ENCODE measurements around the gene CHTF8.
"Not testable (repeated sequence)": the region's sequence is repeated elsewhere in the genome, so short reads cannot be mapped to it uniquely, and the experiment has no call there.

CHTF8 gene

DNA sequence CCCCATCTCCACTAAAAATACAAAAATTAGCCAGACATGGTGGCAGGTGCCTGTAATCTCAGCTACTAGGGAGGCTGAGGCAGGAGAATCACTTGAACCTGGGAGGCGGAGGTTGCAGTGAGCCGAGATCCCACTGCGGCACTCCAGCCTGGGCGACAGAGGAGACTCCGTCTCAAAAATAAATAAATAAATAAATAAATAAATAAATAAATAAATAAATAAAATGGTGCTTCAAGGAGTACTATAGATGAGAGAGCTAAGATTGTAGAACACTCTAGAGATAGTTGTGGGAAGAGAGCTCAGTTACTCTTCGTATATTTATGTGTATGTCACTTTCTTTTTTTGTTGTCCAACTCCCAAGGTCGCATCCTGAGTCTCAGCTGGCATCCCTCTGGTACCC, 7.1 kb upstream of the CHTF8 start:
- in situ Hi-C loops (cut with MboI; ENCODE audit: low sequenced_read_pairs): not testable (repeated sequence)

DNA sequence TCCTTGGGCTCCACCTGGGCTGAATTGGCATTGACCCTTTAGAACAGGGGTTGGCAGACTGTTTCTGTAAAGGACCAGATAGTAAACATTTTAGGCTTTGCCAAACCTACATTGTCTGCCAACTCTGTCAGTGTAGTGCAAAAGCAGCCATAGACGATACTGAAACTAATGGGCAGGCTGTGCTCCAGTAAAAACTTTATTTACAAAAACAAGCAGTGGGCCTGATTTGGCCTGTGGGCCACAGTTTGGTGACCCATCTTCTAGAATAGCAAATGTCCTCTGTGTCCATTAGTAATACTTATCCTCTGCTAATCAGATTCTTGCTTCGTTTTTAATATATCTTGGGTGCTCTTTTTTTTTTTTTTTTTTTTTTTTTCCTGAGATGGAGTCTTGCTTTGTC, 6.2 kb upstream of the CHTF8 start:
- in situ Hi-C loops (cut with MboI; ENCODE audit: low sequenced_read_pairs): no loop called here

DNA sequence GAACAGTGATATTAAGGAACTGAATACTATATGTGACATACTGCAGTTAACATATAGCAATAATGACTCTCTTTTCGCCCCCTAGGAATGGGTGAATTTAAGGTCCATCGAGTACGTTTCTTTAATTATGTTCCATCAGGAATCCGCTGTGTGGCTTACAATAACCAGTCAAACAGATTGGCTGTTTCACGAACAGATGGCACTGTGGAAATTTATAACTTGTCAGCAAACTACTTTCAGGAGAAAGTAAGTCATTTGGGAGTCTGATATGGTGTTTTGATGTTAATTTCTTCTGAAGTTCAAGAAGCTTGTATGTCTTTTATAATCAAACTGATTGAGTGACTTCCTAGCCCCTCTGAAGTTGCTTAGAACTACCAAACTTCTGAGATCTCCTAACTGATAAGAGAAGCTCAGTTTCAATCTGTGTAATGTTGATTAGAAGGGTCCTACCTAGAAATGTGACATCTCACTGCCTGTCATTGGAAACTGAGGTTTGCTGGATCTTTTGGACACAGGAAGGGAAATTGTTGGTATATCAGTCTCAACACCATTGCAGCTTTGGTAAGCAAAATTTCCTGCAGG, 1.1 kb upstream of the CHTF8 start:
- in situ Hi-C loops (cut with MboI; ENCODE audit: low sequenced_read_pairs): no loop called here

DNA sequence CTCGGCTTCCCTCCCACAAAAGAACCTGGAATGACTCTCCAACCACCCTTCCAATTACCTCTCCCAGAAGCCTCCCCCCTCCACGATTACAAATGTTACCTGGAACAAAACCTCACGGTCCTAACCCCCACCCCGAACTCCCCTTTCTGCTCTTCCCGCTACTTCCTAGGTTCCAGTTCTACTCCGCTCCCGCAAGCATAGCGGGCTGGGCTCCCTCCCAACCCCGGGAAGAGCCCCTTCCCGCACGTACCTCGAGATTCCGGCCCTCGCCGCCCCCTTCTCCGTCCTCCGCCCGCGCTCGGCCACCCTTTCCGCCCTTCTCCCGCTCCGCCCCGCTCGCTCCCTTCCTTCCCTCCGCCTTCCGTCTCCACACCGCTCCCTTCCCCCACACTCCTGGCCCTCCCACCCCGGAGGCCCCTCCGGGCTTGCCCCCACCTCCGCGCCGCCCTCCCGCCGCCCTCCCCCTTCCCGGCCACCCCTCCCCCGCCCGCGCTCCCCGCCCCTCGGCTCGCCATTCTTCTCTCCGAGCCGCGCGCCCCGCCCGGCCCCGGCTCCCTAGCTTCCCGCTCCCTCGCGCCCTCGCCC, 457 bp downstream of the CHTF8 start:
- in situ Hi-C loops (cut with MboI; ENCODE audit: low sequenced_read_pairs): no loop called here

DNA sequence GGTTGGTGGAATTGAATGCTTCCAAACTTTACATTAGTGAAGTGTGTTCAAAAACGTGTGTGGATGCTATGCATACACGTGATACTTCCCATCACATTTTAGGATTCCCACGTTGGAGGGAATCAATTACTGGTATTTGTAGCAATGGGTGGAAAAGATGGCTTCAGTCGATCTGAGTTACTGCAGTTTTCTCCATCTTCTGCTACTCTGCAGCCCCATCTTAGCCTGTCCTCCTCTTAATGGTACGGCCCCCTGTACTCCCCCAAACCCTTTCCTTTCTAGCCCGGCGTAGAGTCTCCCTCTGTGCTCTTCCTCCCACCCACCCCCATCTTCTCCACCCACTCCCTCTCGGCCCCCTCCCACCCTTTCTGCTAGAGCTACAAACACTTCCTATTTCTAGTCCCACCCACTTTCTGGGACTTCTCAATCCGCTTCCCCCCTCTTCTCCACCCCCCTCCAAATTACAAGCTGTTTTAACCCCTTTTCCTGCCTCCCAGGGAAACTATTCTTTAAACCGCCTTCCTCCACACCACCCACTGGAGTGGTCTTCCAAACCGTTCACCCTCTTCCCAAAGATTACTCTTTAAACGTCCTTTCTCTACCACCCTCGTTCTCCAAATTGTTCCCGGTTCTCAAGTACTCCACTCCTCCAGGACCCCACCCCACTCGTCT, 1.1 kb downstream of the CHTF8 start:
- in situ Hi-C loops (cut with MboI; ENCODE audit: low sequenced_read_pairs): no loop called here

DNA sequence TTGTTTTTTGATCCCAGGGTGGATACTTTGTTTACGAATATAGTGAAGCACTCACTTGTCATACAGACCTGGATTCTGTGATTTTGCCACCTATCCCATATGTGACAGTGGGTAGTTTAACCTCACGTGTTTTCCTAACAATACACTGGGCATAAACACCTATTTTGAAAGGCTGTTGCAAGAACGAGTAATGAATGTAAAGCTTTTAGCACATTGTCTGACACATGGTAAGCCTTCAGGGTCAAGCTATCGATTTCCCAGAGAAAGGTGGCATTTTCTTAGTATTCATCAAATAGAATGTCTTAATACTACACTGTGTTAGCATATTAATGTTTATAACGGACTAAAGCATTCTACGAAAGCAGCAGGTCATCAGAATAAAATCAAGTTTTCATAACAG, 1.9 kb downstream of the CHTF8 start:
- in situ Hi-C loops (cut with MboI; ENCODE audit: low sequenced_read_pairs): no loop called here

DNA sequence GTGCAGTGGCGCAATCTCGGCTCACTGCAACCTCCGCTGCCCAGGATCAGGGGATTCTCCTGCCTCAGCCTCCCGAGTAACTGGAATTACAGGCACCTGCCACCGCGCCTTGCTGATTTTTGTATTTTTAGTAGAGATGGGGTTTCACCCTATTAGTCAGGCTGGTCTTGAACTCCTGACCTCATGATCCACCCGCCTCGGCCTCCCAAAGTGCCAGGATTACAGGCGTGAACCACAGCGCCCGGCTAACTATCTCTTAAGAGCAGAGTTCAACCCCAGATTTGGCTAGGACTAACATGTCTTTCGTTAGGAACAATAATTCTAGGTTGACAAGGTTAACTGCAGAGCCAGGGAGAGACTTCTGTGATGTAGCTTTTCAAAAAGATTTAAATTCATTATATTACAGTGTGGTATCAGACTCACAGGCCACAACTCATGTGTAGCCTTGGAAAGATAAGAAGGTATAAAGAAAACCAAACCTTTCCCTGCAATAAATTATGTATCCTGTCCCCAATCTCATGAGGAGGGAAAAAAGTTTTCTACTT, 4.3 kb downstream of the CHTF8 start:
- in situ Hi-C loops (cut with MboI; ENCODE audit: low sequenced_read_pairs): no loop called here

DNA sequence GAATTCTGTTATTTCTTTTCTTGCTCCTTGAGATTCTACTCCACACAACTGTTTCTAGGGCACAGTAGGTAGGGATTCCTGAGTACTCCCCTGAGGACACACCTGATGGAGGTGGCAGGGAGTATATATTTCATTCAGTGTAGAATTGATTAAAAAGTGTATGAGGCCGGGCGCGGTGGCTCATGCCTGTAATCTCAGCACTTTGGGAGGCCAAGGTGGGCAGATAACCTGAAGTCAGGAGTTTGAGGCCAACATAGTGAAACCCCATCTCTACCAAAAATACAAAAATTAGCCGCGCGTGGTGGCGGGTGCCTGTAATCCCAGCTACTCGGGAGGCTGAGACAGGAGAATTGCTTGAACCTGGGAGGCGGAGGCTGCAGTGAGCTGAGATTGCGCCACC, 5.6 kb downstream of the CHTF8 start:
- in situ Hi-C loops (cut with MboI; ENCODE audit: low sequenced_read_pairs): not testable (repeated sequence)

DNA sequence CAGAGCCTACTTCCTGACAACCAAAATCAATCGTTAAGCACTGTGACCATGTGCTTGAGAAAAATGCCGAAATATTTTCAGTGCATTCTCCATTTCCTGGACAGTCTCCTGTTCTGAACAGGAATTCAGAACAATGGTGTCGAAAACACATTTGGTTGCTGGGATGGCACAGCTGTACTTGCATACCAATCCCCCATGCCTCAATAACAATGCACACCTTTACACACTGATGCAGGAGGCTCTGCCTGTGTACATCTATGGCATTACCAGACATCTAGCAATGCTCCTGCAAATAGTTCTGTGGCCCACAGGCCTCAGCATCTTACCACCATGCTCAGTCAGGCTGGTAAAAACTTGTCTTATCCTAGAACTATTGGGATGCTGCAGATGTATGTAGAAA, 6.2 kb downstream of the CHTF8 start:
- in situ Hi-C loops (cut with MboI; ENCODE audit: low sequenced_read_pairs): no loop called here

DNA sequence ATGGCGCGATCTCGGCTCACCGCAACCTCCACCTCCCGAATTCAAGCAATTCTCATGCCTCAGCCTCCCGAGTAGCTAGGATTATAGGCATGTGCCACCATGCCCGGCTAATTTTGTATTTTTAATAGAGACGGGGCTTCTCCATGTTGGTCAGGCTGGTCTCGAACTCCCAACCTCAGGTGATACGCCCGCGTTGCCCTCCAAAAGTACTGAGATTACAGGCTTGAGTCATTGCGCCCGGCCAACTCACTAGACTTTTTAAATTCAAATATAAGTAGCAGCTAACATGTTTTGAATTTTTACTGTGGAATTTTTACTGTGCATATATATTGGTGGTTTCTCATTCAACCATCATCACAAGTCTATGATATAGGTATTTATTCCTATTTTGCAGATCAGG, 7.4 kb downstream of the CHTF8 start:
- in situ Hi-C loops (cut with MboI; ENCODE audit: low sequenced_read_pairs): loop anchor here (25.0 kb wide), 1 partner anchor 588 kb away; the partner anchor contains the start of gene ZFP90

DNA sequence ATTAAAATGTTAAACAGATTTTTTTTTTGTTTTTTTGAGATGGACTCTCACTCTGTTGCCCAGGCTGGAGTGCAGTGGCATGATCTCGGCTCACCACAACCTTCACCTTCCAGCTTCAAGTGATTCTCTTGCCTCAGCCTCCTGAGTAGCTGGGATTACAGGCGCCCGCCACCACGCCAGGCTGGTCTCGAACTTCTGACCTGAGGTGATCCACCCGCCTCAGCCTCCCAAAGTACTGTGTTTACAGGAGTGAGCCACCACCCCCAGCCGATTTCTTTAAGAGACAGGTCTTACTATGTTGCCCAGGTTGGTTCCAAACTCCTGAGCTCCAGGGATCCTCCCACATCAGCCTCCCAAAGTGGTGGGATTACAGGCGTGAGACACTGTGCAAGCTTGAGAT, 8.0 kb downstream of the CHTF8 start:
- in situ Hi-C loops (cut with MboI; ENCODE audit: low sequenced_read_pairs): loop anchor here (25.0 kb wide), 1 partner anchor 587 kb away; the partner anchor contains the start of gene ZFP90

DNA sequence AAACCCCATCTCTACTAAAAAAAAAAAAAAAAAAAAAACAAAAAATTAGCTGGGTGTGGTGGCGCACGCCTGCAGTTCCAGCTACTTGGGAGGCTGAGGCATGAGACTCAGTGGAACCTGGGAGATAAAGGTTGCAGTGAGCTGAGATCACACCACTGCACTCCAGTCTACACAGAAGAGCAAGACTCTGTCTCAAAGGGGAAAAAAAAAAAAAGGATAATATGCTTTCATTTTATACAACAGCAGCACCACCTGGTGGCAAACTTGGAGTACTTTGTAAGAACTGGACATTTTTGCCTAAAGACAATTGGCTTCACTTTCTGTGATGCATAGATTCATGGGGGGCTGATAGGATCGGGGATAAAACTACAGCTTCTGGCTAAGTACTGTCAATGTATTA, 8.5 kb downstream of the CHTF8 start:
- in situ Hi-C loops (cut with MboI; ENCODE audit: low sequenced_read_pairs): loop anchor here (25.0 kb wide), 1 partner anchor 587 kb away; the partner anchor contains the start of gene ZFP90

DNA sequence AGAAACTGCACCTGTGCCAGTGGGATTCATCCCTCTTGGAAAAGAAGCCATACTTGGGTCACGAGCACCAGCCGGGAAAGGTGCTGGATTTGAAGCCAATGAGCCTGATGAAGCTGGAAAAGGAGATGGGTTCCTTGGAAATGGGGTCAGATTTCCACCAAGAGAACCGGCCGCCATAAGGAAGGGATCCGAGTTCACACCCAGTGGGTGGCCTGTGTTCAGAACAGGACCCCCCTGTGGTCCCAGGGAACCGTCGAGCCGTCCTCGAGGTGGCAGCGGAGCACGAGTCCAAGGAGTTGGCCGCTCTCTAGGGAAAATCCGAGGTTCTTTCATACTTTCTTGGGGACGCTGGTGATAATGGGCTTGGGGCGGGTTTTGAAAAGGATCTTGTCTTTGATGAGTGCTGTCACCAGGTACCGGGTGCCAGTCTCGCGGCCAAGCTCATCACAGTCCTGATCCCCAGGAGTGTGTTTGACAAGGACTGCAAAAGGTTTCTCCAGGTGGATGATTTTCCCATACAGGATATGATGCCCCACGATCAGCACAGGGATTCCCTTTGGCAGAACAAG, 12.2 kb downstream of the CHTF8 start:
- in situ Hi-C loops (cut with MboI; ENCODE audit: low sequenced_read_pairs): loop anchor here (25.0 kb wide), 1 partner anchor 583 kb away; the partner anchor contains the start of gene ZFP90

DNA sequence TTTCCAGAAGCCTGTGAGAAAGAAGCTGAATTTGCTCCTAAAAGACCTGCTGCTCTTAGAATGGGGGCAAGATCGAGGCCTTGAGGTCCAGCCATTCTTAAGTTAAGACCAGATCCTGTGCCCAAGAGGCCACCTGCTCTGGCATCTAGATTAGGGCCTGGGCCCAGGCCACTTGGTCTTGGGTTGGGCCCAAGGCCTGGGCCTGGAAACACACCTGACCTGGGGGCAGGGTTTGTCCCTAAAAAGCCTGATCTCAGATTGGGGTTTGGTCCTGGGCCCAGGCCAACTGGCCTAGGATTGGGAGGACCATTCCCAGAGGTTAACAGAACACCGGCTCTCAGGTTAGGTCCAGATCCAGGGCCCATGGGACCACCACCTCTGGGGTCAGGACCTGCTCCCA, 12.9 kb downstream of the CHTF8 start:
- in situ Hi-C loops (cut with MboI; ENCODE audit: low sequenced_read_pairs): loop anchor here (10.0 to 25.0 kb wide), 2 partner anchors 215 to 582 kb away; partner anchors contain the start of gene ZFP90

DNA sequence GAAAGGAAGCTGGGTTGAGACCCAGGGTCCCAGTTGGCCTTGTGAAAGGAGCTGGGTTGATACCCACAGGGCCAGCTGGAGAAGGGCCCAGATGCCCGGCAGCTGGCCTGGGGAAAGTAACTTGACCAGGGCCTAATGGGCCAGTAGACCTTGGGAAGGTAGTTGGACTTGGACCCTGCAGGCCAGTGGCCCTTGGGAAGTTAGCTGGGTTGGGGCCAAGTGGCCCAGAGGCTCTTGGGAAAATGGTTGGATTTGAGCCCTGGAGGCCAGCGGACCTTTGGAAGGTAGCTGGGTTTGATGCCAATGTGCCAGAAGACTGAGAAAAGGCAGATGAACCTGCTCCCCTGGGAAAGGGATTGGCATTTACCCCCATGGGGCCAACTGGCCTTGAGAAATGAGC, 13.4 kb downstream of the CHTF8 start:
- in situ Hi-C loops (cut with MboI; ENCODE audit: low sequenced_read_pairs): loop anchor here (10.0 to 25.0 kb wide), 2 partner anchors 214 to 582 kb away; partner anchors contain the start of gene ZFP90

DNA sequence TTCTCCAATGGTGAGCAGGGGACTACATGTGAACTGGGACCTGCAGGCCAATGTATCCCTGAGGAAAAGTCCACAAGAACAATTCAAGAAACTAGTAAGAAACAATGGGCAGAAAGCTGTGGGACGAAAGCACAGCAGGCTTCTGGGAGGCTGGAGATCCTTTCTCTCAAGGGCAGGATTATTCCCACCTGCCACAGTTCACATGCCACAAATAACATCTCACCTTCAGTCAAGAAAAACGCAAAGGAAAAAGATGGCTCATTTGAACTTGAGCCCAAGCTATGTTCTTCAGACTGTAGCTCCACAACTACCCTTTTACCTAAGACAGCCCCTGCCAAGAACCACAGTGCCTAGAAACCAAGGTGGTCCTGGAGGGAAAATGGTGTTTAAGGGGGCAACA, 13.9 kb downstream of the CHTF8 start:
- in situ Hi-C loops (cut with MboI; ENCODE audit: low sequenced_read_pairs): loop anchor here (10.0 to 25.0 kb wide), 2 partner anchors 214 to 581 kb away; partner anchors contain the start of gene ZFP90

DNA sequence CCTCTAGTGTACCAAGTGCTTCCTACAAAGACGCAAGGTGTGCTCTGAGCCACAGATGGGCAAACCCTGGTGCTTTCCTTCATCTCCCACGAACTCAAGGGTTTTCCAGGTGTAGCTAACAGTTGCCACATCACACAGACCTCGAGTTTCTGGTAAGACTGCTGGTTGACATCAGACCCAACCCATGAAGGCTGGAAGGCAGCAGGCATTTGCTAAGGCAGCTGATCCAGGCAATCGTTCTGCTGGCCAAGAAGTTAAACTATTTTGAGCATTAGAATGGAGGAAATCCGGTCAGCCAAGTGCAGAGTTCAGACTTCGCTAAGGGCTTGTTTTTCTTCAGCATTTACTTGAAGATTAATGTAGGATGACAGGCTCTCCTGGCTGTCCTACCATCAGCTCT, 15.5 kb downstream of the CHTF8 start:
- in situ Hi-C loops (cut with MboI; ENCODE audit: low sequenced_read_pairs): loop anchor here (10.0 to 25.0 kb wide), 2 partner anchors 212 to 580 kb away; partner anchors contain the start of gene ZFP90

DNA sequence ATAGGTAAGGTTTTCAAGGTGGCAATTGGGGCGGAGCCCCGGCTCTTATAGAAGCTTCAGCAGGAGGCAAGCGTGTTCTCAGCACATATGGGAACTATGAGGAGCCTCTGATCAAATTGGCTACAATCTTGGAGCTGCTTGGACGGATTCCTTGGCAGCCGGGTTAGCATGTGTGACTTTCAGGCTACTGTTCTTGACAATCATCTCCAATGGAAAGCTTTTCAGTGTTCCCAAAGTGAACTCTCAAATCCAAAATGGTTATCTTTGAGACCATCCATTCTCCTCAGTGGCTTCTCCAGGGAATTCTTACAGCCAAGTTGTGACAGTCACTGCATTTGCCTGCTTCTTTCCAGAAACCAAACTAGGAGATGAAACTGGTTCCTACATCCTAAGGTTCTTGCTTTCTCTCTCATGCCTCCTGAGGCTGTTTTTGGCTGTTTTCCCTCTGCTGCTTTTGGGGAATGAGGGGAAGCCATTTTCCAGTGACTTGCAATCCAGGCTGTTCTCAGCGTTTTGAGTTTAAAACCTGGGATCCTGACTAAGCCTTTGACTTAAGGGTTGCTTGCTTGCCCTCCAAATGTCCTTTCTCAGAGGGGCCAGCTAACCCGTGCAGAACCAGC, 16.0 kb downstream of the CHTF8 start:
- in situ Hi-C loops (cut with MboI; ENCODE audit: low sequenced_read_pairs): loop anchor here (10.0 to 25.0 kb wide), 2 partner anchors 212 to 579 kb away; partner anchors contain the start of gene ZFP90

DNA sequence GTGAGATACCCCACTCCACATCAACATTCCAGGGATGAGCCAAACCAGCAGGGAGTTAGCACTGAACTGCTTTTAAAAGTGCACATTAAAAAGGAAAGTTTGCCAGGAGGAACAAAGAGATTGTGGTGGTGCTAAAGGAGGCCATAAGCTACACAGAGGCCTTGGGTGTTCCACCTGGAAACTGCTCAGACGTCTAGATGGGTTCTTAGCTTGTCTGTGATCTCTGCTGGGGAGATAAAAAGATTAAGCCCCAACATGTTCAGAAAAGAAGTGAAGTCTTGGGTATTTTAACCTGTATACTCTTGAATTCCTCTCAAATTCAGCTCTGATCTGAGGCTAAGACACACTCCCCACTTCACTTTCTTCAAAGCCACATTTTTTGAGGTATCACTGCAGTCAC, 16.6 kb downstream of the CHTF8 start:
- in situ Hi-C loops (cut with MboI; ENCODE audit: low sequenced_read_pairs): loop anchor here (10.0 to 25.0 kb wide), 2 partner anchors 211 to 579 kb away; partner anchors contain the start of gene ZFP90

DNA sequence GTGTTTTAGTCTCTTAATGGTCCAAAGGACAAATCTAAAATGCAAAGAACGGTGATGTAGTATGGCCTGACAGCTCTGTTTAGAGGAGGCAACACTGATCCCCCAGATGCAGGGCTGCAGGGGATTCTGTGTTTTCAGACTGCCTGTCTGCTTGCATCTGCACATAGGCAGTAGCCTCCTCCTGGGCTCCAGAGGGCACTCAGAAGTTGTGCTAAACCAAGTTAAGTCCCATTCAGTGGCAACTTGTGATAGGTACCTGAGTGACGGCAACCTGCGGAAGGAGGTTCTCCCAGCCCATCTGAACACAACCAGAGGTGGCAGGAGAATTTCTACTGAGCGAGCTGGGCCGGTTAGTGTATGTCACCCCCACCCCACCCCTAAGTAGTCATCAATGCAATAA, 17.0 kb downstream of the CHTF8 start:
- in situ Hi-C loops (cut with MboI; ENCODE audit: low sequenced_read_pairs): loop anchor here (10.0 to 25.0 kb wide), 2 partner anchors 211 to 578 kb away; partner anchors contain the start of gene ZFP90
